ELF-1 (cell line): ENCODE data around the gene TEX261.
A peak's percentile ranks its signal among the peaks of the same experiment; 100 is the strongest.

ENCODE experiments used
- DNase-seq: peaks from one replicate; pipeline ENCODE4 v3.0.0-alpha.2; 2016; ENCODE audit warnings: low read depth, low spot score

TEX261 gene

GRCh38 chr2:71000780-71001591 is 6.3 kb upstream of the TEX261 start:
- DNase-seq, result peak; percentile 87

GRCh38 chr2:70999931-71000330 is 5.3 kb upstream of the TEX261 start:
- peak; percentile 0 for DNase-seq

- DNase-seq, result peak; percentile 1
Observed at GRCh38 chr2:70999362-70999761, 4.7 kb upstream of the TEX261 start.

- peak; percentile 0 for DNase-seq
Observed at GRCh38 chr2:70998885-70999284, 4.2 kb upstream of the TEX261 start.

- peak; percentile 41 for DNase-seq
Observed at GRCh38 chr2:70995426-70995729, 705 bp upstream of the TEX261 start.

GRCh38 chr2:70994009-70994698 is 519 bp downstream of the TEX261 start:
- DNase-seq, result peak; percentile 14

- DNase-seq, result peak; percentile 0
Observed at GRCh38 chr2:70992945-70993853, 1.5 kb downstream of the TEX261 start.

- peak; percentile 0 for DNase-seq
Observed at GRCh38 chr2:70991742-70992141, 2.9 kb downstream of the TEX261 start.

GRCh38 chr2:70991142-70991541 is 3.5 kb downstream of the TEX261 start:
- DNase-seq, result peak; percentile 0

GRCh38 chr2:70990216-70990615 is 4.5 kb downstream of the TEX261 start:
- no peak for DNase-seq

- DNase-seq, result no peak
Observed at GRCh38 chr2:70988726-70989648, 5.7 kb downstream of the TEX261 start.

- no peak for DNase-seq
Observed at GRCh38 chr2:70988151-70988550, 6.5 kb downstream of the TEX261 start.

- no peak for DNase-seq
Observed at GRCh38 chr2:70987386-70987785, 7.3 kb downstream of the TEX261 start.

- DNase-seq, result no peak
Observed at GRCh38 chr2:70986499-70987189, 8.0 kb downstream of the TEX261 start.

GRCh38 chr2:70985956-70986355 is 8.7 kb downstream of the TEX261 start:
- DNase-seq, result no peak

GRCh38 chr2:70985283-70985688 is 9.4 kb downstream of the TEX261 start:
- DNase-seq, result no peak

- peak; percentile 79 for DNase-seq
Observed at GRCh38 chr2:70984576-70985282, 9.9 kb downstream of the TEX261 start.

GRCh38 chr2:70984228-70984575 is 10.5 kb downstream of the TEX261 start:
- no peak for DNase-seq

- no peak for DNase-seq
Observed at GRCh38 chr2:70983506-70984227, 11.0 kb downstream of the TEX261 start.
